K562 (cell line): ENCODE data around the gene FAAP100. TPM values are rescaled to one million over a fixed set of nuclear protein-coding genes. Genes with fewer than 3 reads are reported as not detected.

Experiments used
- ATAC-seq: fragments of 200-7000 bp; cut with Tn5 transposase; 3 replicates; pipeline ENCODE4 v1.9.1; 2020; ENCODE audit warnings: moderate library complexity
- BruUV-seq: library from RNA; stranded (reverse); fragments of 400-500 nt; replicated peaks from 2 replicates; lab custom pipeline; 2021; lab: Mats Ljungman, UMichigan
- CTCF ChIA-PET: fragments of 300-600 bp; formaldehyde crosslinking; extraction: SDS; loops from one replicate; lab custom pipeline; 2021; ENCODE audit warnings: low intra/inter-chr PET ratio; lab: Yijun Ruan, JAX
- POLR2A ChIA-PET: fragments of 300-600, 350-650 bp; sonication (Branson Sonifier 250); formaldehyde crosslinking; extraction: SDS; loops from one replicate; lab custom pipeline; 2021; ENCODE audit warnings: antibody characterized with exemption, inconsistent platforms; lab: Yijun Ruan, JAX
- DNase-seq, 4 experiments: peaks; one replicate each; pipeline versions ENCODE4 v3.0.0 to v3.0.0-alpha.2; 2011 to 2018; ENCODE audit warnings: low spot score in 3 of 4, mixed read lengths in 3 of 4; ENCODE audit errors: extremely low read depth in 1 of 4
- FAIRE-seq: peaks from 2 replicates; lab custom pipeline; 2011; peaks lifted over from hg19 to GRCh38; lab: Jason Lieb, UNC
- H2AFZ ChIP-seq: 2 replicates; pipeline ENCODE4 v1.6.0; 2011; ENCODE audit warnings: low read depth, low read length, control low read depth, inconsistent platforms
- H3K27ac ChIP-seq: fragments of 200-600 bp; 3 replicates; pipeline ENCODE4 v1.8.0; 2011; ENCODE audit warnings: low read depth, mild to moderate bottlenecking, control low read depth, inconsistent platforms, low read length, moderate library complexity, mixed read lengths; ENCODE audit errors: extremely low read depth
- H3K27me3 ChIP-seq, 2 experiments: fragments of 300-600 bp in 1 of 2; 2 replicates in 1 of 2; 3 replicates in 1 of 2; pipeline versions ENCODE4 v1.6.0 to v1.8.0; 2011; ENCODE audit warnings: inconsistent platforms in 2 of 2, low read length in 2 of 2, mild to moderate bottlenecking in 1 of 2, mixed read lengths in 1 of 2, moderate library complexity in 1 of 2; ENCODE audit not compliant: control insufficient read depth in 2 of 2, insufficient read depth in 2 of 2
- H3K36me3 ChIP-seq: fragments of 300-600 bp; 3 replicates; pipeline ENCODE4 v1.8.0; 2011; ENCODE audit warnings: mild to moderate bottlenecking, low read length, inconsistent platforms; ENCODE audit not compliant: control insufficient read depth, insufficient read depth
- H3K4me1 ChIP-seq, 2 experiments: fragments of 200-600 bp in 1 of 2; replicated peaks in 1 of 2; 2 replicates in 1 of 2; 3 replicates in 1 of 2; pipeline versions ENCODE4 v1.5.1 to v1.8.0; 2011; ENCODE audit warnings: inconsistent platforms in 2 of 2, low read length in 2 of 2, mild to moderate bottlenecking in 1 of 2, mixed read lengths in 1 of 2, moderate library complexity in 1 of 2; ENCODE audit not compliant: control insufficient read depth in 2 of 2, insufficient read depth in 2 of 2
- H3K4me2 ChIP-seq: 2 replicates; pipeline ENCODE4 v1.6.1; 2011; ENCODE audit warnings: low read length, control low read depth, inconsistent platforms, mixed read lengths; ENCODE audit not compliant: insufficient read depth
- H3K4me3 ChIP-seq: fragments of 200-600 bp; sonication (generic), shearing (Covaris generic); 2 replicates; pipeline ENCODE4 v1.5.1; 2016; ENCODE audit warnings: control low read depth, inconsistent platforms
- H3K79me2 ChIP-seq: fragments of 200-600 bp; 3 replicates; pipeline ENCODE4 v1.8.0; 2011; ENCODE audit warnings: low read length, inconsistent platforms; ENCODE audit not compliant: control insufficient read depth, insufficient read depth
- H3K9ac ChIP-seq, 2 experiments: 2 replicates each; pipeline versions ENCODE4 v1.6.0 to v1.6.1; 2011; ENCODE audit warnings: low read depth in 2 of 2, low read length in 2 of 2, control low read depth in 1 of 2, inconsistent platforms in 1 of 2, mild to moderate bottlenecking in 1 of 2, mixed read lengths in 1 of 2; ENCODE audit not compliant: insufficient read depth in 1 of 2
- H3K9me1 ChIP-seq: one replicate; pipeline ENCODE4 v1.6.0; 2011; ENCODE audit warnings: inconsistent platforms, mild to moderate bottlenecking, low read length, moderate library complexity; ENCODE audit not compliant: control insufficient read depth, insufficient read depth
- H3K9me3 ChIP-seq: replicated peaks from 2 replicates; pipeline ENCODE4 v1.5.1; 2011; ENCODE audit warnings: low read depth, low read length, inconsistent platforms; ENCODE audit not compliant: control insufficient read depth, insufficient read depth
- H4K20me1 ChIP-seq: replicated peaks from 2 replicates; pipeline ENCODE4 v1.6.1; 2011; ENCODE audit warnings: low read length, inconsistent platforms, mixed read lengths; ENCODE audit not compliant: control insufficient read depth, insufficient read depth
- RBFOX2 ChIP-seq: fragments of 200-400 bp; formaldehyde crosslinking; IDR thresholded peaks from 2 replicates; pipeline ENCODE4 v1.6.1; 2017; ENCODE audit warnings: low read depth, mild to moderate bottlenecking, low read length, moderate library complexity
- RBM14 ChIP-seq: fragments of 200-400 bp; formaldehyde crosslinking; IDR thresholded peaks from 2 replicates; pipeline ENCODE4 v1.6.1; 2018; ENCODE audit warnings: low read depth, mild to moderate bottlenecking, low read length, moderate library complexity, borderline replicate concordance; ENCODE audit not compliant: insufficient read depth
- ZNF76 ChIP-seq: fragments of 250-450 bp; sonication (Bioruptor Pico); IDR thresholded peaks from 2 replicates; pipeline ENCODE4 v1.4.0; 2020; ENCODE audit warnings: mild to moderate bottlenecking, moderate library complexity, borderline replicate concordance
- WGBS: fragments of 100-300 bp; shearing (Covaris generic); methylation state at CpG from one replicate; pipeline ENCODE4 v1.1.6; 2016; ENCODE audit warnings: low coverage, mixed read lengths; ENCODE audit not compliant: insufficient coverage; ENCODE audit errors: missing lambda C conversion rate; 5-methylcytosine and 5-hydroxymethylcytosine counted together
- in situ Hi-C: fragments of 300-500 bp; cut with MboI; formaldehyde crosslinking; loops from 4 replicates; pipeline ENCODE4 v1.15.0; 2018; ENCODE audit warnings: inconsistent platforms, mixed read lengths
- intact Hi-C: fragments of 100-400 bp; cut with micrococcal nuclease; formaldehyde crosslinking; loops from 2 replicates; pipeline ENCODE4 v1.14.2; 2022
- polyA plus RNA-seq, 8 experiments: library from polyadenylated mRNA; depleted of rRNA in 4 of 8; stranded (reverse) in 5 of 8; unstranded in 3 of 8; fragments of >200 nt; fragmentation: Nextera tagmentation in 2 of 8; fragmentation: Illumina TruSeq in 1 of 8; extraction: Ambion mirVana in 2 of 8; extraction: Trizol in 1 of 8; gene quantifications; 2 replicates each; pipeline versions ENCODE4 v1.2.1 to v1.2.3, GENCODE V29; 2011 to 2014; ENCODE audit warnings: inconsistent platforms in 1 of 8, missing spikeins in 1 of 8
- total RNA-seq, 7 experiments: library from RNA; depleted of rRNA in 6 of 7; stranded (reverse); fragments of >200 nt in 6 of 7; fragmentation: Illumina TruSeq in 2 of 7; extraction: Trizol in 2 of 7; gene quantifications; 2 replicates each; pipeline versions ENCODE4 v1.2.1 to v1.2.3, GENCODE V29; 2011 to 2021; ENCODE audit warnings: low replicate concordance in 1 of 7
- TF ChIP-seq, protein P1 (sequence below): fragments of 450-650 bp; IDR thresholded peaks from 2 replicates; pipeline ENCODE4 v1.6.1; 2018; ENCODE audit not compliant: partially characterized antibody

FAAP100 gene
- total and polyA plus RNA-seq, 9 of the 15 experiments (the other 6 are each of a cell fraction or from before 2014, with no cell fraction given): 0.31 to 51.2 (median 12.6) TPM

GRCh38 chr17:81540676-81541027 lies 11.5 kb downstream of the FAAP100 start:
- Histone ChIP-seq H3K36me3 (peaks cover 59% of the 10 kb centered on the region; the same call in 2 of the 3 replicates), H3K4me1 (peaks cover 0 to 57% of the 10 kb centered on the region in 2 experiments; a peak in 2 of 5 replicates), H2AFZ (no peak overlapping the region), H3K79me2 (no peaks in the 10 kb centered on the region), H4K20me1 (peaks cover 13% of the 10 kb centered on the region; the same call in 1 of the 2 replicates), H3K4me3 (no peak overlapping the region), H3K9me1 (peaks cover 4% of the 10 kb centered on the region), H3K9me3 (no peaks in the 10 kb centered on the region), H3K27ac (no peak overlapping the region), H3K4me2 (no peak overlapping the region), H3K27me3 (no peaks in the 10 kb centered on the region), H3K9ac (no peak overlapping the region; a peak in 1 of 4 replicates)
- CTCF ChIA-PET: no interaction called here
- POLR2A ChIA-PET: interaction anchor here (0.6 kb wide), 1 partner anchor 146 kb away, joined by 3 read pairs; no protein-coding TSS in a partner anchor
- 94% methylated on average over 14 of the region's 14 CpGs for WGBS
- no peak for ATAC-seq
- DNase-seq: no peak
- TF ChIP-seq ZNF76 (CRISPR knock-in tag) (no peak), RBFOX2 (peak; percentile 34; the same call in 1 of the 2 replicates)
- intact Hi-C loops (no loop called here), in situ Hi-C loops (no loop called here)
- FAIRE-seq: no peak
- no TSS peak for BruUV-seq

DNA sequence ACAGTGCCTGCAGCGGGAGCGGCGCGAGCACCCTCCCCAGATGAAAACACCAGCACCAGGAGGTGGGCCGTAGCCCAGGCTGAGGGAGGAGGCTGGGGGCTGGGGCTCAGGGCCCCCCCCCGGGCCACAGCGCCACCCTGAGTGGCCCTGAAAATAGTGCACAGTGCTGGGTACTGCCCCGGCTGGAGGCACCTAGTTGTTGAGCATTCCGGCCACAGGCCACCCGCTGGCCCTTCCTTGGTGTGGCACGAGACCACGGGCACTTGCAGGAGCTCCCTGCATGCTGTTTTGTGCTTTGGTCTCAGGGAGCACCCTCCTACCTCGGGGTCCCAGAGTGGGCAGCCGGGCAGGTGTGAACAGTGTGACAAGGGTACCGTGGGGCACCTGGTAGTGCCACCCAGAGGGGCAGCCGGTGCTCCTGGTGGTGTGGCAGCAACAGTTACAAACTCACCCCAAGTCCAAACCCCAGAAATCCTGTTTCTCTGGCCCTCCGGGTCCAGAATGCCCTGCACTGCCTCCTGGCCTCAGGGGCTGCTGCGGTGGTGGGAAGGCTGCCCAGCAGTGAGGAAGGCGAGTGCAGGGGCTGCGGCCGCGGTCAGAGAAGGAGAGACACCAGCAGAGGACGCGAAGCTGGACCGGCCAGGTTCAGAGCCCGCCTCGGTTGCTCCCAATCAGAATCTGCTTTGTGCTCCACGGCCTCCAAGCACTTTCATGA lies 12.0 kb downstream of the FAAP100 start:
- intact Hi-C loops (no loop called here), in situ Hi-C loops (no loop called here)
- 89% methylated on average over 17 of the region's 28 CpGs for WGBS
- Histone ChIP-seq H3K4me1 (peaks cover 0 to 54% of the 10 kb centered on the region in 2 experiments; a peak in 2 of 5 replicates), H2AFZ (no peak overlapping the region), H3K4me2 (no peak overlapping the region), H4K20me1 (peaks cover 13% of the 10 kb centered on the region; the same call in 1 of the 2 replicates), H3K27ac (no peak overlapping the region), H3K4me3 (no peak overlapping the region), H3K27me3 (no peaks in the 10 kb centered on the region), H3K9me1 (peaks cover 4% of the 10 kb centered on the region), H3K9me3 (no peaks in the 10 kb centered on the region), H3K79me2 (no peaks in the 10 kb centered on the region), H3K9ac (no peak overlapping the region; a peak in 1 of 4 replicates), H3K36me3 (peaks cover 53% of the 10 kb centered on the region; the same call in 2 of the 3 replicates)
- ATAC-seq (no peak), DNase-seq (no peak), FAIRE-seq (no peak)
- BruUV-seq: TSS peak; percentile 34
- ChIA-PET CTCF (no interaction called here), POLR2A (interaction anchor here (0.6 to 4.0 kb wide), 2 partner anchors 12 to 146 kb away, joined by 3 to 26 read pairs; partner anchors contain the start of gene FAAP100)
- TF ChIP-seq, protein P1, sequence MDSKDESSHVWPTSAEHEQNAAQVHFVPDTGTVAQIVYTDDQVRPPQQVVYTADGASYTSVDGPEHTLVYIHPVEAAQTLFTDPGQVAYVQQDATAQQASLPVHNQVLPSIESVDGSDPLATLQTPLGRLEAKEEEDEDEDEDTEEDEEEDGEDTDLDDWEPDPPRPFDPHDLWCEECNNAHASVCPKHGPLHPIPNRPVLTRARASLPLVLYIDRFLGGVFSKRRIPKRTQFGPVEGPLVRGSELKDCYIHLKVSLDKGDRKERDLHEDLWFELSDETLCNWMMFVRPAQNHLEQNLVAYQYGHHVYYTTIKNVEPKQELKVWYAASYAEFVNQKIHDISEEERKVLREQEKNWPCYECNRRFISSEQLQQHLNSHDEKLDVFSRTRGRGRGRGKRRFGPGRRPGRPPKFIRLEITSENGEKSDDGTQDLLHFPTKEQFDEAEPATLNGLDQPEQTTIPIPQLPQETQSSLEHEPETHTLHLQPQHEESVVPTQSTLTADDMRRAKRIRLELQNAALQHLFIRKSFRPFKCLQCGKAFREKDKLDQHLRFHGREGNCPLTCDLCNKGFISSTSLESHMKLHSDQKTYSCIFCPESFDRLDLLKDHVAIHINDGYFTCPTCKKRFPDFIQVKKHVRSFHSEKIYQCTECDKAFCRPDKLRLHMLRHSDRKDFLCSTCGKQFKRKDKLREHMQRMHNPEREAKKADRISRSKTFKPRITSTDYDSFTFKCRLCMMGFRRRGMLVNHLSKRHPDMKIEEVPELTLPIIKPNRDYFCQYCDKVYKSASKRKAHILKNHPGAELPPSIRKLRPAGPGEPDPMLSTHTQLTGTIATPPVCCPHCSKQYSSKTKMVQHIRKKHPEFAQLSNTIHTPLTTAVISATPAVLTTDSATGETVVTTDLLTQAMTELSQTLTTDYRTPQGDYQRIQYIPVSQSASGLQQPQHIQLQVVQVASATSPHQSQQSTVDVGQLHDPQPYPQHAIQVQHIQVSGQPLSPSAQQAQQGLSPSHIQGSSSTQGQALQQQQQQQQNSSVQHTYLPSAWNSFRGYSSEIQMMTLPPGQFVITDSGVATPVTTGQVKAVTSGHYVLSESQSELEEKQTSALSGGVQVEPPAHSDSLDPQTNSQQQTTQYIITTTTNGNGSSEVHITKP: no peak
- 0 out of 2 replicates have a peak, but pooled peaks have one; percentile 21 for TF ChIP-seq RBM14
